GM15510 (cell line): ENCODE data around the gene EXOC8.

Experiments
- POLR2A ChIP-seq: IDR thresholded peaks from 3 replicates; pipeline ENCODE4 v1.6.1; 2011; ENCODE audit warnings: borderline replicate concordance; ENCODE audit not compliant: insufficient read length; ENCODE audit errors: extremely low read depth

EXOC8 gene

DNA sequence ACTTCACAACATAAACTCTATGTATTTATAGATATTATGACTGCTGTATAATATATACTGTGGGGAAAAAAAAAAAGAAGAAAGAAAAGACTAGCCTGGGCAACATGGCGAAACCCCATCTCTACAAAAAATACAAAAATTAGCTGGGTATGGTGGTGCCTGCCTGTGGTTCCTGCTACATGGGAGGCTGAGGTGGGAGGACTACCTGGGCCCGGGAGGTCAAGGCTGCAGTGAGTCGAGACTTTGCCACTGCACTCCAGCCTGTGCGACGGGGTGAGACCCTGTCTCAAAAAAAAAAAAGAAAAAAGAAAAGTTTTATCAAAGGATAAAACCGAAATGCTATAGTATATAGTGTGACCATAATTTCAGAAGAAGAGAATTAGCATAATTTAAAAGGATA is 2.7 kb downstream of the EXOC8 start:
- no peak for TF ChIP-seq POLR2A

- TF ChIP-seq POLR2A = no peak
Observed at GRCh38 chr1:231334079-231334666, 3.5 kb downstream of the EXOC8 start.

- no peak for TF ChIP-seq POLR2A
Observed at GRCh38 chr1:231332761-231333160, 4.9 kb downstream of the EXOC8 start.

DNA sequence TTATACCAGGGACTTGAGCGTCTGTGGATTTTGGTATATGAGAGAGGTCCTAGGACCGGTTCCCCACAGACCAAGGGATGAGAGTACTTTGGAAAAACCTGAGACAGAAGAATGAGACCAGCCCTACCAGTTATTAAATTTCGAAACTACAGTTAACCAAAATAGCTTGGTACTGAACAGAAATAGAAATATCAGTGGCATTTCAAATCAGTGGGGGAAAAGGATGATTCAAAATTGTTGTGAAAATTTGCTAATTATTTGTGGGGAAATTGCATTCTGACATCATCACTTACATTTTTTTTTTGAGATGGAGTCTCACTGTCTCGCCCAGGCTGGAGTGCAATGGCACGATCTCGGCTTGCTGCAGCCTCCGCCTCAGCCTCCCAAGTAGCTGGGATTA is 8.2 kb downstream of the EXOC8 start:
- no peak for TF ChIP-seq POLR2A

GRCh38 chr1:231327617-231328016 is 10.0 kb downstream of the EXOC8 start:
- no peak for TF ChIP-seq POLR2A

DNA sequence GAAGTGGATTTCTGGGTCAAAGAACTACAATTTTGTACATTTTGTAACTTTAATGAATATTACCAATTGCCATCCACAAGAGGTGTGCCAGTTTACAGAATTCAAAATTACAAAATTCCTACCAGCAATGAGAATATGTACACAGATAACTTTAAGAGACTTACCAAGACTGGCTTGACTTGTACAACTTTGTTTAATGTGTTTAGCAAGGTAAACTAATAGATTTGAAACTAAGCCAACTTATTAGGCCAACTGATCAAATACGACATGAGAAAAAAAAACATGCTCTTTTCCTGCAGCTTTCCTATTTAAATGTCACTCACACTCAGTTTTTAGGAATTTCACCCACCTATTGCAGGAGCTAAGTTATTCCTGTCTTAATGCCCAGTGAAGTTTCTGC is 11.4 kb downstream of the EXOC8 start:
- TF ChIP-seq POLR2A = no peak

GRCh38 chr1:231324660-231325059 is 13.0 kb downstream of the EXOC8 start:
- TF ChIP-seq POLR2A = no peak

- no peak for TF ChIP-seq POLR2A
Observed at GRCh38 chr1:231322880-231323530, 14.6 kb downstream of the EXOC8 start.

- no peak for TF ChIP-seq POLR2A
Observed at GRCh38 chr1:231319080-231319479, 18.6 kb downstream of the EXOC8 start.

GRCh38 chr1:231318568-231318967 is 19.1 kb downstream of the EXOC8 start:
- TF ChIP-seq POLR2A = no peak

DNA sequence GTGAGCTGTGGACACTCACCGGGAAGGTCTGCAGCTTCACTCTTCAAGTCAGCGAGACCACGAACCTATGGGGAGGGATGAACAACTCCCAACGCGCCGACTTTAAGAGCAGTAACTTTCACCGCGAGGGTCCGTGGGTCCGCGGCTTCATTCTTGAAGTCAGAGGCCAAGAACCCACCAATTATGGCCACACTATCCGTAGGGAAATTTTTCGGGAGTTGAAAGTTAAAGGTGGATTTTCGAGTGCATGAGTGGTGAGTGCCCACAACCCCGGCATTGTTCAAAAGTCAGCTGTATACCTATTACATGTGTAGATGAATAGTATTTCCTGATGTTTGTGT is 19.7 kb downstream of the EXOC8 start:
- TF ChIP-seq POLR2A = no peak

GRCh38 chr1:231317306-231318014 is 20.2 kb downstream of the EXOC8 start:
- no peak for TF ChIP-seq POLR2A

DNA sequence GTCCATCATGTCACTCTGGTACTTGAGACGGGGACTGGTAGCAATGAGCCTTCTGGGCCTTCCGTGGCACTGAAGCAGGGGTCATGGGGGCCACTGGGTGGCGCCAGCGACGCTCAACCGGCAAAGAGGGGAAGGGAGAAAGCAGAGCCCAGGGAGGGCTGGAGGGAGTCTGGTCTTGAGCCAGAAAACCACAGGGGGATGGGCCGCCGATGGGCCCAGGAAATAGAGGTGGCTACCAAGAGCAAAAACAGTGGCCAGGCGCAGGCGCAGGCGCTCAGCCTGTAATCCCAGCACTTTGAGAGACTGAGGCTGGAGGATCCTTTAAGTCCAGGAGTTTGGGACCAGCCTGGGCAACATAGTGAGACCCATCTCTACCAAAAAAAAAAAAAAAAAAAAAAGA is 21.8 kb downstream of the EXOC8 start:
- TF ChIP-seq POLR2A = no peak

DNA sequence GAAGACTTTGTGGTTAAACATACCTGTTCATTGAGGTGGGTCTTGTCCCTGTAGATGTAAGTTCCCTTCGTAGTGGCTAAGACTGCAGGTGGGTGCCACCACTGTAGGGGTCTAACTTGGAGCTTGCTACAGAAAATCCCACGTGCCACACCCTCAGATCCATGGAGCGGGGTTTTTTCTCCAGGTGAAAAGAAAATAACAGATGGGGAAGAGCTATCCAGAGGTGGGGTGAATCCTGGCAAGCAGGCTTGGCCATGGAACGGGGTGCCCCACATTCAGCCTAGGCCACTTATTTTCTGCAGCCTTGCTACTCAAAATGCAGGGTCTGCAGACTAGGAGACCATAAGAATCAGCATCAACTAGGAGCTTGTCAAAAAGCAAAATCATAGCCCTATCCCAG is 24.0 kb downstream of the EXOC8 start:
- TF ChIP-seq POLR2A = no peak

DNA sequence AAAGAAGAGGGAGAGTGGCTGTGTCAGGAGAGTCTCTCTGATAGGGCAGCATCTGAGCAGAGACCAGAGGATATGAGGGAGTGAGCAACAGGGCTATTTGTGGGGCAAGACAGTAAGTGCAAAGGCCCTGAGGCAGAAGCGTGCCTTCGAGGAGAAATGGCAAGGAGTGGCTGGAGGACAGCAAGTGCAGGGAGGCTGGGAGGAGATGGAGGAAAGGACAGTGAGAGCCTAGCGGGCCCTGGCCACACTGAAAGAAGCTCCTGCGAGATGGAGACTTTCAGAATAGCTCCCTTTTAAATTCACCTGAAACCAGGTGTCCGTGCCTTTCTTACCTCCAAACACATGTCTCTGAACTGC is 25.2 kb downstream of the EXOC8 start:
- TF ChIP-seq POLR2A = no peak

DNA sequence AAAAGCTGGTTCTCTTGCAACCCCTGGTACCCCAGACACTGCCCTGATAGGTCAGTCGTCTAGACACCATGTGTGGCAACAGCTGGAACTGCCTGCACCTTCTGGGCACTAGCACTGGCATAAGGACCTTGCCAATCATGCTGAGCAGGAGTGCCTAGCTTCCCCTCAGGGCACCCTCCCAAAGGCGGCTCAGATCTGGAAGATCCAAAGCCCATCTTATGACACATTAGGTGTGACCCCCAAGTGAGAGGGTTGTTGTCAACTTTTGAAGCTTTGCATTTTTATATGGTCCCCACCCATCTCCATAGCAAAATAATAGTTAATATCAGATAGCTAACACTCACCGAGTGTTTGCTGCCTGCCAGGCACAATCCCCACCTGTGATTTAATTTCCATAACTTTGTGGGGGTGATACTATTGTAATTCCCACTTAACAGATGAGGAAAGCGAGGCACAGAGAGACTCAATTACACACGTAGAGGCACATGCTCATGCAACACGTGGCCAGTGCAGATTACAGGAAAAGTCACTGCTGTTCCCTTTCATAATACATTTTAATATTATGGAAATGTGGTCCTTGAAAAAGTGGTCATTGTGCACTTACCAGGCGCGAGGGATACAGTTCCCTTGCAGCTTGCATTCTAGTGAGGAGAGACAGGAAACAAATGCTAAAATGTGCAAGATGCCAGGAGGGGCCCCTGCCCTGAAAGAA is 25.8 kb downstream of the EXOC8 start:
- TF ChIP-seq POLR2A = no peak

DNA sequence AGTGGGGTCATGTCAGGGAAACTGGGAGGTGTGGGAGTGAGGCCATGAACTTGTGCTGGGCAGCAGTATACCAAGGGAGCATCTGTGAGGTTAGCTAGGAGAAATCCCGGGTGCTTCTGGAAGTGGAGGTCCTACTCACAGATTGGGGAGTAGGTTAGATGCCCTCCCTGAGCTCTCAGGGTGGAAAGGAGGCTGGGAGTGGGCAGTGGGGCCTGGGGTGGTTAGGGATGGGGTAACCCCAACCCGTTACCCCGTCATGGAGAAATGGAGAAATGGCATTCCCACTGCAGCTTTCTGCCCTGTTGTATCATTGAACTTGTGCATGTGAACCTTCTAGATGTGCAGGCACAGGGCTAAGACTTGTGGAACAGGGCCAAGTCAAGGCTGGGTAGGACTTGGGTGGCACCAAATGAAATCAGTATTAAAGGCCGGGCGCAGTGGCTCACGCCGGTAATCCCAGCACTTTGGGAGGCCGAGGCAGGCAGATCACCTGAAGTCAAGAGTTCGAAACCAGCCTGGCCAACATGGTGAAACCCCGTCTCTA is 27.2 kb downstream of the EXOC8 start:
- no peak for TF ChIP-seq POLR2A

- no peak for TF ChIP-seq POLR2A
Observed at GRCh38 chr1:231301990-231302389, 35.7 kb downstream of the EXOC8 start.
